Measurements from ENCODE around the gene BTBD17. TPM values are rescaled to one million over a fixed set of nuclear protein-coding genes. Genes with fewer than 3 reads are reported as not detected.

BTBD17 gene
- polyA plus RNA-seq, 1 of the 3 experiments (the other 2 are of a cell fraction): not detected

DNA sequence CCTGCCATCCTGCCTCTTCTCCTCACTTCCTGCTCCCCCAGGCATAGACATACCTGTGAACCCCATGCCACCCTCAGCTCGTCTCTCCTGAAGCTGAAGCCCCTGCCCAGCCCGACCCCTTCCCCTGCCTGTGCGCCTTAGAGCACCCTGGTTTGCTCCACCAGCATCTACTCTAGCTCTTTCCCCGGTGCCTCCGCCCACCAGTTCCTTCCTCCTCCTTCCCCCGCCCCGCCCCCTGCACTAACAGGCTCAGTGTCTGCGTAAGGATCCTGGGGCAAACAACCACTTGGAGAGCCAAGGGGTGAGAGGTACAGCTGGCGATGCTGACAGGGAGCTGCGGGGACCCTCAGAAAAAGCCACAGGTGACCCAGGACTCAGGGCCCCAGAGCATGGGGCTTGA is 7.6 kb upstream of the BTBD17 start:
- Histone ChIP-seq H3K9me2 (no peaks in the 10 kb centered on the region), H3K9me3 (no peaks in the 10 kb centered on the region), H3K79me2 (ENCODE audit: insufficient read depth) (no peaks in the 10 kb centered on the region), H3K27ac (ENCODE audit: low read depth in 2 of 2, low read length in 1 of 2) (no peak overlapping the region), H3F3A (replicated peaks; ENCODE audit: insufficient read depth) (no peaks in the 10 kb centered on the region), H3K27me3 (ENCODE audit: insufficient read depth) (no peaks in the 10 kb centered on the region), H3K4me3 (ENCODE audit: low read depth in 2 of 2, low read length in 1 of 2) (no peak overlapping the region), H3K4me1 (ENCODE audit: control insufficient read depth in 1 of 2, insufficient read depth in 2 of 2, low read depth in 1 of 2, low read length in 1 of 2) (peaks cover 0 to 5% of the 10 kb centered on the region in 2 experiments; a peak in 1 of 4 replicates), H3K36me3 (replicated peaks in 1 of 2; ENCODE audit: control insufficient read depth in 1 of 2, insufficient read depth in 2 of 2, low read length in 1 of 2) (no peaks in the 10 kb centered on the region), H3K9ac (no peak overlapping the region), H4K20me1 (ENCODE audit: insufficient read depth) (no peaks in the 10 kb centered on the region), H3K4me2 (no peak overlapping the region), H2AFZ (ENCODE audit: low read depth) (no peak overlapping the region)
- POLR2A ChIA-PET: no interaction called here
- TF ChIP-seq FOSL2 (IDR thresholded peaks at IDR 0.05; ENCODE audit: borderline replicate concordance, low read depth) (no peak), NRF1 (IDR thresholded peaks at IDR 0.05; ENCODE audit: low read depth, low read length) (no peak), RXRA (IDR thresholded peaks at IDR 0.05; ENCODE audit: borderline replicate concordance, low read depth) (no peak), FOXM1 (IDR thresholded peaks at IDR 0.05; ENCODE audit: low read depth) (no peak), CHD2 (IDR thresholded peaks at IDR 0.05; ENCODE audit: low read length, partially characterized antibody) (no peak), GABPA (IDR thresholded peaks at IDR 0.05; ENCODE audit: low read depth) (no peak), MEF2A (IDR thresholded peaks at IDR 0.05; ENCODE audit: borderline replicate concordance, low read depth) (no peak), NFIC (IDR thresholded peaks at IDR 0.05; ENCODE audit: borderline replicate concordance) (no peak), EP300 (IDR thresholded peaks at IDR 0.05; ENCODE audit: borderline replicate concordance in 1 of 2, low read depth in 1 of 2, low read length in 1 of 2) (no peak), SIN3A (IDR thresholded peaks at IDR 0.05; ENCODE audit: borderline replicate concordance, low read depth, low read length) (no peak), RAD21 (IDR thresholded peaks at IDR 0.05; ENCODE audit: low read length) (no peak), POLR2AphosphoS5 (IDR thresholded peaks at IDR 0.05; ENCODE audit: low read depth, low read length) (no peak), GATA2 (CRISPR knock-in tag; IDR thresholded peaks at IDR 0.05) (no peak), RFX5 (IDR thresholded peaks at IDR 0.05; ENCODE audit: low read length) (no peak), MXI1 (IDR thresholded peaks at IDR 0.05; ENCODE audit: low read depth, low read length) (no peak)
- TF ChIP-seq, protein P1, sequence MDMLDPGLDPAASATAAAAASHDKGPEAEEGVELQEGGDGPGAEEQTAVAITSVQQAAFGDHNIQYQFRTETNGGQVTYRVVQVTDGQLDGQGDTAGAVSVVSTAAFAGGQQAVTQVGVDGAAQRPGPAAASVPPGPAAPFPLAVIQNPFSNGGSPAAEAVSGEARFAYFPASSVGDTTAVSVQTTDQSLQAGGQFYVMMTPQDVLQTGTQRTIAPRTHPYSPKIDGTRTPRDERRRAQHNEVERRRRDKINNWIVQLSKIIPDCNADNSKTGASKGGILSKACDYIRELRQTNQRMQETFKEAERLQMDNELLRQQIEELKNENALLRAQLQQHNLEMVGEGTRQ (IDR thresholded peaks at IDR 0.05; ENCODE audit: borderline replicate concordance, low read depth, low read length): no peak
- TF ChIP-seq, protein P2, sequence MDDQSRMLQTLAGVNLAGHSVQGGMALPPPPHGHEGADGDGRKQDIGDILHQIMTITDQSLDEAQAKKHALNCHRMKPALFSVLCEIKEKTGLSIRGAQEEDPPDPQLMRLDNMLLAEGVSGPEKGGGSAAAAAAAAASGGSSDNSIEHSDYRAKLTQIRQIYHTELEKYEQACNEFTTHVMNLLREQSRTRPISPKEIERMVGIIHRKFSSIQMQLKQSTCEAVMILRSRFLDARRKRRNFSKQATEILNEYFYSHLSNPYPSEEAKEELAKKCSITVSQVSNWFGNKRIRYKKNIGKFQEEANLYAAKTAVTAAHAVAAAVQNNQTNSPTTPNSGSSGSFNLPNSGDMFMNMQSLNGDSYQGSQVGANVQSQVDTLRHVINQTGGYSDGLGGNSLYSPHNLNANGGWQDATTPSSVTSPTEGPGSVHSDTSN (IDR thresholded peaks at IDR 0.05): no peak
- CTCF ChIA-PET: interaction anchor here (0.9 to 13.1 kb wide), 31 partner anchors 9 to 303 kb away, joined by 3 to 194 read pairs (median 19); partner anchors contain the start of genes CD300LB, CD300LD and TTYH2
- WGBS (ENCODE audit: low lambda C conversion rate): 54% methylated on average over 10 of the region's 10 CpGs
- DNase-seq: no peak
